ENCODE results near the gene MAST4.

Gene MAST4

DNA sequence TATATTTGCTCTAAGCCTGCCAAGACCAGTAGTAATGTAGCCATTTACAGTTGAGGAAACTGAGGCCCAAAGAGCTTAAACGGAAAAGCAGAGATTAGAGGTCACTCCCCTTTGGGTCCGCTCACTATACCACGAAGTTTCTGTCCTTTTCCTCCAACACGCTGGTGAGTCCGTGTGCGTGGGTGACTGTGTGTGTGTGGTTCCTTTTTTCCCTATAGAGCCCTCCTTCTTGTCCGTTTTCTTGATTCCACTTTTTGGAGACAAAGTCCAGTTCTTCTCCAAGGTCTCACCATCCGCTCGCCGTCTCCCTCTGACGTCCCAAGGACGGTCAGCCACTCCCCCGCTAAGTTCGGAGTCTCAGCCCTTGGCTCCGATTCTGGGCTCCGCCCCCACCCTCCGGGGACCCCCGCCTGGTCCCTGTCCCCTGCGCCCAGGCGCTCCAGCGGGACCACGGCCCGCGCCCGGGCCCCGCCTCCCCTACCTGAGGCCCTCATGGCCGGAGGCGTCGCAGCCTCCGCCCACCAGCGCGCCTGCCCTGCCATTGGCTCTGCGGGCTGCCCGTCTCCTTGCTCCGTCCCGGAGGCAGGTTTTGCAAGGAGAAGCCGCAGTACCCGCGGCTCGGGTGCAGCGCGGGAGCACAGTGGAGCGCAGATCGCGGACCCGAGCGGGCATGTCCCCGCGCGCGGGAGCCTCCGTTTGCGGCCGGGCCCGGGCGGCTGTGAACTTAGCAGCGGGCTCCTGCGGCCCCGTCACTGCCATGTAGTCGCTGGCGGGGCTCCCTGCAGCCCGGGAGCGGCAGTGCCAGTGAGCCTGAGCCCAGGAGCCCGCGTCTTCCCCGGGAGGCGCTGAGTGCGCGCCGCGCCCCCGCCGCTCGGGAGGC lies at the start of gene MAST4:
TSS of gene MAST4 (plus strand) at position 638 of the 880 bp plus-strand sequence. CDS start 263 bp downstream, outside the sequence.
- peak; percentile 46 for FAIRE-seq

DNA sequence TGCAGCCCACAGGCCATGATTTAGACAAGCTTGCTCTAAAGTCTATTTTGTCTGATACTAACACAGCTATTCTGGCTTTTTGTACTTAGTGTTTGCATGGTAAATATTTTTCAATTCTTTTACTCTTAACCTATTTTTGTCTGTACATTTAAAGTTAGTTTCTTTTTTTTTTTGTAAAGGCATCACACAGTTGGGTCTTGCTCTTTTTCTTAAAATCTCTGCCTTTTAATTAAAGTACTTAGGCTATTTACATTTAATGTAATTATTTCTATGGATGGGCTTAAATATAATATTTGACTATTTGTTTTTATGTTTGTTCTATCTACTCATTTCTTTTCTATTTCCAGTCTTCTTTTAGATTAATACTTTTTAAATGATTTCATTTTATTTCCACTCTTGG lies 49.7 kb upstream of the MAST4 start:
- FAIRE-seq (no peak), DNase-seq (ENCODE audit: extremely low spot score, insufficient read length, low read depth) (no peak)

More for the DNA sequence above, at the start of gene MAST4:
- DNase-seq (ENCODE audit: extremely low spot score, insufficient read length, low read depth): peak; percentile 71

DNA sequence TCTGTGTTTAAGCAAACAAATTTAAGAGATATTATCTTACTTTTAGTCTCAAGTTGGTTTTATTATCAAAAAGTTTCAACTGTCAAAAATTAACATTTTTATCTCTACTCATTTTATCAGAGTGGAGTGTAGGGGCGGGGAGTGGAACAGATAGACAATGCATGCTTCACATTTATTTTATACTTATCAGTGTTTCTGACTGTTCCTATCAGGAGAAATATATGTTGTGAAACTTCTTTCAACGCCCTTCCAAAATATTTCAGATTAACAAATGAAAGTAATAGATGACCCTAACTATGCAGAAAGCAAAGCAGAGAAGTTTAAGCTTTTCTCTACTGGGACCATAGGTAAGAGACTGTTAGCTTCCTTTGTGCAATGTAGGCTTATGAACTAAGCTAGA lies 44.9 kb upstream of the MAST4 start:
- no peak for DNase-seq (ENCODE audit: extremely low spot score, insufficient read length, low read depth)
- no peak for FAIRE-seq

DNA sequence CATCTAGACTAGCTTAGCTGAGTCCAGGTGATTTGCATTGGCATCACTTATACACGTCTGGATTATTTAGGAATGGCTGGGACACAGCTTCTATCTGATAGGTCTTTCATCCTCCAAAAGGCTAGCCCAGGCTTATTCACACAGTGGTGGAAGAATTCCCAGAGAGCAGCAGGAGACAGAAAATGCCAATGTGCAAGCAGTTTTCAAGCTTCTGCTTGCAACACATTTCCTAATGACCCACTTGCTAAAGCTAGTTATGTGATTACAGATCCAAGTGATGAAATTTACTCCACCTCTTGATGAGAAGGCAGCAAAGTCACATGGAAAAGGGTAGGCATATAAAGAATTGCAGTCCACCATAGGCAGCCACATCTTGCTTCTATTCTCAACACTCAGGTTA lies 44.2 kb upstream of the MAST4 start:
- FAIRE-seq: no peak

DNA sequence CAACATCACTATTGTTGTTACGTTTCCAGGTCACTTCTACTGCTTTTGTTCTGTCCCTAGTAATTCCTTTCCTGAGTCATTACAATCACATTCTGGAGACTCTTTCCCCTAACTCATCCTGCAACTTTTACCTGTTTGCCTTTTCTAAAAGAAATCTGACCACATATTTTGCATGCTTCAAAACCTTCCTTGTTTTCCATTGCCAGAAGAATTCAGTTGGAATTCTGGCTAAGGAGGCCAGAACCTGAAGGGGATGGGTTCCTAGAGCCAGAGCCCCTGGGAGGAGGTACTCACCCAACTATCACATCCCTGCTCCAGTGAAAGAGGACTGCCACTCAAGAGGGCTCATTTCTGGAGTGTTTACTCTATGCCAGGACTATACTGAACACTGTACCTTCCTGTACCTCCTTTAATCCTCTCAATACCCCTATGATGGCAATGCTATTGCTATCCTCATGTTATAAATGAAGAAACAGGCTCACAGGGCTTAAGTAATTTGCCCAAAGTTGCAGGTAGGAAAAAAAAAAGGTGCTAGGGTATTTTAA lies 42.8 kb upstream of the MAST4 start:
- DNase-seq (ENCODE audit: extremely low spot score, insufficient read length, low read depth) (no peak), FAIRE-seq (no peak)

More for the DNA sequence above, 44.2 kb upstream of the MAST4 start:
- DNase-seq (ENCODE audit: extremely low spot score, insufficient read length, low read depth): no peak

DNA sequence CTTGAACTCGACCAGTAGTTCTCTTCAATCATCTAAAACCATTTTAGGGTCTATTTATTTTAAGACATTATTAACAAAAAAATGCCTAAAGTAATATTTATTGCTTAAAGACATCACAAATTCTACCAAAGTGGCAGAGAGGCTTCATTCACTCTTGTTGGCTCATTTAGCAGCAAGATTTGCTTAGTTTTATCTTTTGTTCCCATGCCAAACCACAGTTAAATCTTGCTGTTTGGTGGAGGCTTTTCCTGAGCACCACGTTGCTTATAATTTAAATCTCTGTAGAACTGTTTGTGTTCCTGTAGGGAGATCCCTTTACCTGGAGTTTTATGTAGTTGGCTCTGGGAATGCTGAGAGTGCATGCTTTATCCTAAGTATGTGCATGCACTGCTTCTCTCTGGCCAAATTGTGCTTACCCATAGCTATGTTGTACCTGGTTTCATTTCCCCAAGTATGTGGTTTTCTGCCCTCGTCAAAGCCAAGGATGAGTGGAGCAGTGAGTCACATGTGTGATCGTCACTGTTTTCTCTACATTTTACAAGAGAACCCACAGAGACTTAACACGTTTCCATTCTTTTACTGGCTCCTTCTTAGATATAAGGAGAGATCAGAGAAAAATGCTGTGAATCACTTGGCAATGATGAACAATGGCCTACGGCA lies 42.1 kb upstream of the MAST4 start:
- FAIRE-seq (peak; percentile 80), DNase-seq (ENCODE audit: extremely low spot score, insufficient read length, low read depth) (peak; percentile 22)

DNA sequence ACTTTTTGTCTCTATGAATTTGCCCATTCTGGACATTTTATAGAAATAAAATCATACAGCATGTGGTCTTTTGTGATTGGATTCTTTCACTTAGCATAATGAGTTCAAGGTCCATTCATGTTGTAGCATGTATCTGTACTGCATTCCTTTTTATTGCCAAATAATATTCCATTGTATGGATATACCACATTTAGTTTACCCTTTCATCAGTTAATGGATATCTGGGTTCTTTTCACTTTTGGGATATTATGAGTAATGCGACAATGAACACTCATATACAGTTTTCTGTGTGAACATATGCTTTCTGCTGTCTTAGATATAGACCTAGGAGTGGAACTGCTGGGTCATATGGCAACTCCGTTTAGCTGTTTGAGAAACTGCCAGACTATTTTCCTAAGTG lies 41.3 kb upstream of the MAST4 start:
- FAIRE-seq: no peak
- DNase-seq (ENCODE audit: extremely low spot score, insufficient read length, low read depth): no peak

DNA sequence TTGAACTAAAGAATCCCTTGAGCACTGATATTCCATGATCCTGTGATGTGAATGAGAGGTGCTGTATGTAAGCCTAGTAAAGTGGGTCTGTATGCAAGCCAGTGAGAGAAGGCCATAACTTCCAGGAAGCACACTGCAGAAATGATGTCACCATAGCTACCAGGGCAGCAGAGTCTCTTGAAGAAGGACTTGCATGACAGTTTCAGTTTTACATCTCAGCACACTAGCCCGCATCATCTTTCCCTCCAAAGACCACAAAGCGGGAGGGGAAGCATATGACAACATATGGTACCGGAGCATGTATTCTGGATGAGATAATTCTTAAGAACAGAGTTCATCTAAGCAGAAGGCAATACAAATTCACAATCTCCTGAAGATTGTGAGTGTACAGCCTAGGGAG lies 37.6 kb upstream of the MAST4 start:
- FAIRE-seq (peak; percentile 62), DNase-seq (ENCODE audit: extremely low spot score, insufficient read length, low read depth) (peak; percentile 14)

DNA sequence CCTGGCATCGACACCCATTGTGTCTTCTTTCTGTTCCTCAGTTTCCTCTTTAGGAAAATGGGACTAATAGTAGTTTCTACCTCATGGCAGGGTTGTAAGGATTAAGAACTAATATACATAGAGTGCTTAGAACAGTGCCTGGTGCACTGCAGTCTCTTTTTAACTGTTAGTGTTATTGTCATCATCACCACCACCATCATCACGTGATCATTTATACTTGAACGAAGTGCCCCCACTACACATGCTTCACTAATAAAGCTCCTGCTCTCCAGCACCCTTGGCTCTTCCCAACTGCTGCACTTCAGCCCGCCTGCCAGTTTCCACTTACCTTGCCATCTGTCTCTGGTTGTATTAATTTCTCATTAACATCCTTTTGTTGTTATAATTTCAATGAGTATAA lies 35.8 kb upstream of the MAST4 start:
- FAIRE-seq (no peak), DNase-seq (ENCODE audit: extremely low spot score, insufficient read length, low read depth) (no peak)

DNA sequence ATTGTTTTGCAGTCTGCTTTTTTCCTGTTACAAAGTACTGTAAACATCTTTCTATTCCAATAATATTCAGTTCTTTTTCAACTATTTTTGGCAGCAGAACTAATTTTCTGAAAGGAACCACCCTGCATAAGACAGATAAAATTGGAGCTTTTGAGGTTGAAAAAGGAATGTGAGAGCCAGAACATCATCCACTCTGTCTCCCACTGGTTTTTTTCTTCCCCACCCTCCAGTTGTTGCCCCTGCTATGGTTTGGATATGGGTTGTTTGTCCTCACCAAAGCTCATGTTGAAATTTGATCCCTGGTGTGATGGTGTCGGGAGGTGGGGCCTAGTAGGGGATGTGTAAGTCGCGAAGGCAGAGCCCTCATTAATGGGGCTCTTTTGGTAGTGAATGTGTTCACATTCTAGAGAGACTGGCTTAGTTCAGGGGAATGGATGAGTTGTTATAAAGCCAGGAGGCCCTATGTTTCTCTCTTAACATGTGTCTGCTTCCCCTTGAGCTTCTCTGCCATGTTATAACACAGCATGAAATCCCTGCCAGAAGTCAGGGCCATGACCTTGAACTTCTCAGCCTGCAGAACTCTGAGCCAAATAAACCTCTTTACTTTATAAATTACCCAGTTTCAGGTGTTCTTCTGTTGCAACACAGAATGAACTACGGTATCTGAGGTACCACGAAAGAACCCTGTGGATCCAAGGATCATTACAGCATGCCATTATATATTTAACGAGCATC lies 34.8 kb upstream of the MAST4 start:
- no peak for FAIRE-seq
- no peak for DNase-seq (ENCODE audit: extremely low spot score, insufficient read length, low read depth)

DNA sequence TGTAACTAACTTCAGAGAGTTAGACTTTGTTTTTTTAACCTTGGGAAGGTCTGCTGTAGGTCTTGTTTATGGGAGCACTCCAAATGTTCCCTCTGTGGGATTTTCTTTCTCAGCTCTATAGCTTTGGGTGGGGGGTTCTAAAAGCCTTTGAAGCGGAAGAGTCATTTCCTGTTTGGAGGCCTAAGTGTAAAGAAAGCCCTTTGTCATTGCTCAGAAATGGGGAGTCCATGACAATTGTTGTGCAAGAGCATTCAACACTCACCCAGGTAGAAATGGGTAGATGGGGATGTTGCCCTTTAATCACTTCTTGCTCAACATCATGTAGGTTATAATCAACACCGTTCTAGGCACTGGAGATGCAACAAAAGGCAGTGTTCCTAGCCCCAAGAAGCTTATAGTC lies 30.3 kb upstream of the MAST4 start:
- FAIRE-seq: no peak
- no peak for DNase-seq (ENCODE audit: extremely low spot score, insufficient read length, low read depth)

DNA sequence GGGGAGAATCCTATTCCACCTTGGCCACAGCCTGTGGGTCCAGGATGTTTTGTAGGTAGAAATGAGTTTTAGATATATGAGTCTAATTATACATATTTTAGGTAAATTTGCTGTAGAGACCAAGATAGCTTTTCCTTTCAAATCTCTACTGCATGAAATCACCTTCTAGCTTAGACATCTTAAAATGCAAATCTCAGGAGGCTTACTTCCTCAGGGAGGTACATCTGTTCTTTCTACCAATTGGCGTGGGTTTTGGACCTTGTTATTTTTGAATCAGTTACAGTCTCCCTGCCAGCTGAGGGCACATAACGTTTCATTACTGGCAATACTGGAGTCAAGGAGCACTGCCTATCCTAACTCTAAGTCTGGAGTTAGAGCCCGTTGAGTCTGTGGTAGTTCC lies 28.7 kb upstream of the MAST4 start:
- DNase-seq (ENCODE audit: extremely low spot score, insufficient read length, low read depth): no peak
- FAIRE-seq: no peak

DNA sequence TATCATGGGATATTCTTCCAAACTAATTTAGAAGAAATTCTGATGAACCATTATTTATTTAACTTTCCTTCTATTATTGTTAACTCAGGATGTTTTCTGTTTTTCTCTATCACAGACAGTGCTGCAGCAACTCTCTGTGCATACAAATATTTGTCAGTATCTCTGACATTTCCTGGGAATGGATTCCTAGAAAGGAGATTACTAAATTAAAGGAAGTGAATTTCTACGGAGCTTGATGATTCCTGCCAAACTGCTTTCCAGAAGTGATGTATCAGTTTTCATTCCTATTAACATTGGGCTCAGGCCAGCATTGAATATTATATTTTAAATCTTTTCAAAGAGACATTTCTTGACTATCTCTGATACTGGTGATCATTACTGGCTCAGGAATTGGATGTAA lies 26.0 kb upstream of the MAST4 start:
- DNase-seq (ENCODE audit: extremely low spot score, insufficient read length, low read depth) (no peak), FAIRE-seq (no peak)

DNA sequence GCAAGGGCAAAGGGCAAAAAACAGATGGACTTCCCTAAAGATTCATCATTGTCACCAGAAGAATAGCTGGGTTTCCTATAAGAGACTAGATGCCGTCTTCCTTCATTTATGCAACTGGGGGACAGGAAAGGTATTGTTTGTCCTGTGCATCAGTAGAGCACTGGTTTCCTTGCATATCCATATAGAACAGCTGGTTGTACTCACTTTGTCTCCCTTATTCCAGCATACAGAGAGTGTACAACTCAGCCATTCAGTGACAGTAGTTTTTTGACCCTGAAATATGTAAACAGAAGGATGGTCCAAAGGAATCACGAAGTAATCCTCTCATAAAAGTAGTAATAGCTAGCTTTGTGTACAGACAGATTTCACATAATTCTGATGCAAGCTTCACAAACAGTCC lies 22.5 kb upstream of the MAST4 start:
- no peak for DNase-seq (ENCODE audit: extremely low spot score, insufficient read length, low read depth)
- FAIRE-seq: no peak

DNA sequence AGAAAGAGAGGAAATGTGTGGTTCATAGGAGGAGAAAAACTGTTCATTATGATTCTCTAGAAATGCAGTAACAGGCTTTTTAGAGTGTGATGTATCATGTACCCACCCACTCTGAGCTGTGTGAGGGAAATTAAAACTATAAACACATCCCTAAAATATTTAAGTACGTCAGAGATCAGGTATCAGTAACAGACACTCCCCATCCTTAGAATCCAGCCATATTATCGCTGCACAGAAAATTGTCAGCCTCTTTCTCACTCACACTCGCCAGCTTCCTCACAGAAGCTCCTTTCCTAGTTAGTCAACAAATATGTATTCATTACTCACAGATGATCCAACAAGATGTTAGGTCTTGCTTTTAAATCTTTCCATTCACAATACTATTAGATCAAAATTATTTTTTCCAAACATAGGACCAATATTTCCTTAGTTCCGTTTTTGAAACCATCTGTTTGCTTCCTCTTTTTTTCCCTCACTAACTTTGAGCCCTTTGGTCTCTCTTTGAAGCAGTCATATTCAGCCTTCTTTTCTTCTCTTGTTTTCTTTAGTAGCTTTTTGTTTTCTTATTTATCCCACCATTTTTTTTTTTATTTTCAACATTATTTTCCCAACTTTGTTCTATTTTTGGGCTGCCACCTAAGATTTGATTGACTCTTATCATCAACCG lies 13.6 kb upstream of the MAST4 start:
- FAIRE-seq (no peak), DNase-seq (ENCODE audit: extremely low spot score, insufficient read length, low read depth) (no peak)

DNA sequence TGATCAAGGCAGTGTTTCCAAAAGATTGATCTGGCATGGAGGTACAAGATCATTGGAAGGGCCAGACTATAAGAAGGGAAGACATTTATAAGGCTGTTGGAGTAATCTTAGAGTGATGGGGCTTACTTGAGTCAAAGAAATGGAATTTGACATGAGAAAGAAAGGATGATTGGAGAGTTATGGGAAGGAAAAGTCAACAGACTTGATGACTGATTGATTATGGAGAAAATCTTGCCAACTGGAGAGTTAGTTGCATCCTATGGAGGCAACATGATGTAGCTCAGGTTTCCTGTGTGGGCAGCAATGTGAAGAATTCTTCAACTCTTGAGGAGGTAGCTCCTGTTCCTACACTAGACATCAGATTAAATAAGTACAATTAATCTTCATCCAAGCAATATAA lies 10.9 kb upstream of the MAST4 start:
- DNase-seq (ENCODE audit: extremely low spot score, insufficient read length, low read depth): no peak
- no peak for FAIRE-seq

DNA sequence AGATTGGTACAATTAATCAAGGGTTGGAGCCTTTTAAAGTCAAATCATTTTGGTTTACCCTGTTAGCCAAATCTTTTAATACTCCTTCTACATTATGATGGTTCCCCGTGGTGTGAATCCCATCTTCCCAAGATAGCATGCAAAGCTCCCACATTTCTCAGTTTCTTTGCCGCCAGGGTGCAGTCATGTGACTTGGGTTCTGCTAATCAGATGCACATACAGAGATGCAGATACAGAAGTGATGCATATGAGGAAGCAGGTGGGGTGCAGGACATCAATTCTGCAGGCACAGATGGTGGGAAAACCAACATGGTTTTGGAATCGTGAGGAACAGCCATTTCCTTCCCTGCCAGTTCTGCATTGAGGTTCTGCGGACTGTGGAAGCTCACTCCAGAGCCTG lies 8.4 kb upstream of the MAST4 start:
- FAIRE-seq (no peak), DNase-seq (ENCODE audit: extremely low spot score, insufficient read length, low read depth) (no peak)

DNA sequence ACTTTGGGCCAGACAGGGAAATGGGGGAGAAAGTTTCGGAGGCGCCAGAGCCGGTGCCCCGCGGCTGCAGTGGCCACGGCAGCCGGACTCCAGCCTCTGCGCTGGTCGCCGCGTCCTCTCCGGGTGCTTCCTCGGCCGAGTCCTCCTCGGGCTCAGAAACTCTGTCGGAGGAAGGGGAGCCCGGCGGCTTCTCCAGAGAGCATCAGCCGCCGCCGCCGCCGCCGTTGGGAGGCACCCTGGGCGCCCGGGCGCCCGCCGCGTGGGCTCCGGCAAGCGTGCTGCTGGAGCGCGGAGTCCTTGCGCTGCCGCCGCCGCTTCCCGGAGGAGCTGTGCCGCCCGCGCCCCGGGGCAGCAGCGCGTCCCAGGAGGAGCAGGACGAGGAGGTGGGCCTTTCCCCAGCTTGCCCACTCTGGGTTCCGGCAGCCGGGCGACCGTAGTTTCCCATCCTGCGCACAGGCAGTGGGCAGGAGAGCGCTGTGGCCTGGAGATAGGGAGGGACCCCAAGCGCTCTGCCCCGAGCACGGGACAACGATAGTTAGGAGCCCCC lies 516 bp downstream of the MAST4 start:
- FAIRE-seq (no peak), DNase-seq (ENCODE audit: extremely low spot score, insufficient read length, low read depth) (no peak)

DNA sequence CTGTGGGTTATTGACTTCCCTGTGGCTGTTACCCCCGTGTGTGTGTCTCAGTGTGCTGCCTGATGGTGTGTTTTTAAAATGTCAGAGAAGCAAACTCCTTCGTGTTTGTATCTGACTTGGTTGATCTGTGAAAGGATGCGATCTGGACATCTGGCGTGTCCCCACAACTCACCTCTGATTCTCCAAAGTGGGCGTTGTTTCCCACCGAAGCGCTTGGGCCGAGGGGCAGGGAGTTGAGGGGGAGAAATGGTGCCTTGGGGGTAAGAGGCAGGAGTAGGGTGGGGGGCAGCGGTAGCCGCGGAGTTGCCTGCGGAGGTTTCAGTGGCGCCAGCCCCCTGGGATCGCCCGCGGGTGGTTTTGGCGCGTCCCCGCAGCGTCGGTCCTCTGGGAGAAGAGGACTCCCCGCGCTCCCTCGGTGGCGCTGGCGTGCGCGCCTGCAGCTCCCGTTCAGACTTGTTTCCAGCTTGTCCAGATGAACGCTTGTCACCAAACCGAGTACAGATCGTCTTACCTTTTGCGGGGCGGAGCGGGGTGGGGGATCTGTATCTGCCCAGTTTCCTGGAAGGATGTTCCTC lies 1.1 kb downstream of the MAST4 start:
- DNase-seq (ENCODE audit: extremely low spot score, insufficient read length, low read depth) (no peak), FAIRE-seq (no peak)
